ENCODE measurements around the gene STK38. TPM values are rescaled to one million over a fixed set of nuclear protein-coding genes. Genes with fewer than 3 reads are reported as not detected.

The STK38 gene
- total RNA-seq, 2 experiments from 2014 or later, result 47.0 to 48.4 TPM

GRCh38 chr6:36533321-36533720, 14.0 kb downstream of the STK38 start:
- H3K9me3 Mint-ChIP-seq, result no peaks in the 10 kb centered on the region
- H3K36me3 ChIP-seq (ENCODE audit: insufficient read depth, low read length), result peaks cover 95% of the 10 kb centered on the region
- H3K9me3 ChIP-seq (ENCODE audit: control insufficient read depth in 1 of 2, insufficient read depth in 1 of 2, low read length in 2 of 2), result no peaks in the 10 kb centered on the region
- ChIA-PET CTCF (interaction anchor here (1.2 to 1.7 kb wide), 3 partner anchors 12 to 110 kb away, joined by 5 to 6 read pairs (median 5); no protein-coding TSS in a partner anchor), POLR2A (interaction anchor here (1.1 to 1.8 kb wide), 3 partner anchors 10 to 49 kb away, joined by 3 to 8 read pairs (median 3); no protein-coding TSS in a partner anchor)
- no peaks in the 10 kb centered on the region for H3K27me3 ChIP-seq (ENCODE audit: control insufficient read depth in 1 of 2, insufficient read depth in 2 of 2, low read length in 2 of 2)
- intact Hi-C loops (cut with DNase I, micrococcal nuclease), result no loop called here
- H3K4me1 ChIP-seq (ENCODE audit: insufficient read depth, low read length), result peaks cover 56% of the 10 kb centered on the region
- peak overlapping the region; percentile 72 for H3K27ac Mint-ChIP-seq
- no peak overlapping the region for H3K27ac ChIP-seq (ENCODE audit: low read depth in 1 of 2, low read length in 2 of 2)
- peaks cover 86% of the 10 kb centered on the region for H3K4me1 Mint-ChIP-seq (ENCODE audit: low read depth)
- H3K36me3 Mint-ChIP-seq (ENCODE audit: low read depth), result peaks cover 96% of the 10 kb centered on the region
- no peak for ATAC-seq (ENCODE audit: poor library complexity)
- DNase-seq, result no peak
- H3K4me3 Mint-ChIP-seq, result peak overlapping the region; percentile 25
- no peak overlapping the region for H3K4me3 ChIP-seq (ENCODE audit: low read length)
- no peak for TF ChIP-seq CTCF (IDR thresholded peaks at IDR 0.05)
- H3K27me3 Mint-ChIP-seq, result no peaks in the 10 kb centered on the region

- H3K9me3 ChIP-seq (ENCODE audit: control insufficient read depth in 1 of 2, insufficient read depth in 1 of 2, low read length in 2 of 2), result no peaks in the 10 kb centered on the region
- Mint-ChIP-seq H3K27me3 (no peaks in the 10 kb centered on the region), H3K27ac (no peak overlapping the region), H3K4me1 (ENCODE audit: low read depth) (peaks cover 54% of the 10 kb centered on the region), H3K36me3 (ENCODE audit: low read depth) (peaks cover 88% of the 10 kb centered on the region), H3K4me3 (no peak overlapping the region), H3K9me3 (no peaks in the 10 kb centered on the region)
- TF ChIP-seq CTCF (IDR thresholded peaks at IDR 0.05), result no peak
- peaks cover 40% of the 10 kb centered on the region for H3K4me1 ChIP-seq (ENCODE audit: insufficient read depth, low read length)
- H3K4me3 ChIP-seq (ENCODE audit: low read length), result no peak overlapping the region
- H3K27ac ChIP-seq (ENCODE audit: low read depth in 1 of 2, low read length in 2 of 2), result no peak overlapping the region
- H3K36me3 ChIP-seq (ENCODE audit: insufficient read depth, low read length), result peaks cover 83% of the 10 kb centered on the region
- ATAC-seq (ENCODE audit: poor library complexity), result no peak
- CTCF ChIA-PET, result interaction anchor here (0.7 kb wide), 1 partner anchor 342 kb away, joined by 3 read pairs; no protein-coding TSS in a partner anchor
- H3K27me3 ChIP-seq (ENCODE audit: control insufficient read depth in 1 of 2, insufficient read depth in 2 of 2, low read length in 2 of 2), result no peaks in the 10 kb centered on the region
- intact Hi-C loops (cut with DNase I, micrococcal nuclease), result no loop called here
- POLR2A ChIA-PET, result interaction anchor here (0.7 kb wide), 1 partner anchor 18 kb away, joined by 3 read pairs; no protein-coding TSS in a partner anchor
- no peak for DNase-seq
Measured at GRCh38 chr6:36526066-36526465, 21.2 kb downstream of the STK38 start.

GRCh38 chr6:36525346-36525745, 21.9 kb downstream of the STK38 start:
- Mint-ChIP-seq H3K36me3 (ENCODE audit: low read depth) (peaks cover 89% of the 10 kb centered on the region), H3K9me3 (no peaks in the 10 kb centered on the region), H3K4me1 (ENCODE audit: low read depth) (peaks cover 54% of the 10 kb centered on the region), H3K27ac (peak overlapping the region; percentile 51), H3K4me3 (no peak overlapping the region), H3K27me3 (no peaks in the 10 kb centered on the region)
- no peak for ATAC-seq (ENCODE audit: poor library complexity)
- TF ChIP-seq CTCF (IDR thresholded peaks at IDR 0.05), result no peak
- no peak for DNase-seq
- H3K4me1 ChIP-seq (ENCODE audit: insufficient read depth, low read length), result peaks cover 35% of the 10 kb centered on the region
- no peak overlapping the region for H3K27ac ChIP-seq (ENCODE audit: low read depth in 1 of 2, low read length in 2 of 2)
- peaks cover 83% of the 10 kb centered on the region for H3K36me3 ChIP-seq (ENCODE audit: insufficient read depth, low read length)
- intact Hi-C loops (cut with DNase I, micrococcal nuclease), result loop anchor here in 1 of 2 experiments (2.0 kb wide), 1 partner anchor 15 kb away; no protein-coding TSS in a partner anchor
- H3K27me3 ChIP-seq (ENCODE audit: control insufficient read depth in 1 of 2, insufficient read depth in 2 of 2, low read length in 2 of 2), result no peaks in the 10 kb centered on the region
- no peaks in the 10 kb centered on the region for H3K9me3 ChIP-seq (ENCODE audit: control insufficient read depth in 1 of 2, insufficient read depth in 1 of 2, low read length in 2 of 2)
- CTCF ChIA-PET, result no interaction called here
- POLR2A ChIA-PET, result no interaction called here
- no peak overlapping the region for H3K4me3 ChIP-seq (ENCODE audit: low read length)

Data from CD4-positive, alpha-beta T cell (primary cell).